Epithelial cell of prostate (primary cell): ENCODE data around the gene MINDY4.

Experiments used
- DNase-seq: peaks from one replicate; pipeline ENCODE4 v3.0.0-alpha.2; 2011; ENCODE audit warnings: low read depth, low spot score
- H3K27ac ChIP-seq: fragments of 450-650 bp; 2 replicates; pipeline ENCODE4 v1.5.1; 2017; ENCODE audit warnings: mild to moderate bottlenecking

Gene MINDY4

DNA sequence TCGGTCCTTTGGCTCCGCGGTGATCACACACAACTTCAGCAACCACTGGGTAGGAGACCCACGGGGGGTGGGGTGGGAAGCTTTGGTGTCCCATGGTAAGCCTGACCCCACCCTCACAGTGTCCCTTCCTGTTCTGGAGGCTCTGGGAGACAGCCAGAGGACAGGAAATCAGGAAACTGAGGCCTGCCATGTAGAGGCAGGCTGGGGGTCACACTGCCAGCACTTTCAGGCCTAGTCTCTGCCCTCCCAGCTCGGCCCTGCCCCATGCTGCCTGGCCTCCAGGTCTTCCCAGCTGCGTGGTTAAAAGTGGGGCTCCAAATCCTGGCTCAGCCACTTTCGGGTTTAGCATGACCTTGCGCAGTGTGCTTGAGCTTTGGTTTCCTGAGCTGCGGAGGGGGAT is 151.4 kb downstream of the MINDY4 start:
- DNase-seq, result no peak
- no peak overlapping the region for H3K27ac ChIP-seq

DNA sequence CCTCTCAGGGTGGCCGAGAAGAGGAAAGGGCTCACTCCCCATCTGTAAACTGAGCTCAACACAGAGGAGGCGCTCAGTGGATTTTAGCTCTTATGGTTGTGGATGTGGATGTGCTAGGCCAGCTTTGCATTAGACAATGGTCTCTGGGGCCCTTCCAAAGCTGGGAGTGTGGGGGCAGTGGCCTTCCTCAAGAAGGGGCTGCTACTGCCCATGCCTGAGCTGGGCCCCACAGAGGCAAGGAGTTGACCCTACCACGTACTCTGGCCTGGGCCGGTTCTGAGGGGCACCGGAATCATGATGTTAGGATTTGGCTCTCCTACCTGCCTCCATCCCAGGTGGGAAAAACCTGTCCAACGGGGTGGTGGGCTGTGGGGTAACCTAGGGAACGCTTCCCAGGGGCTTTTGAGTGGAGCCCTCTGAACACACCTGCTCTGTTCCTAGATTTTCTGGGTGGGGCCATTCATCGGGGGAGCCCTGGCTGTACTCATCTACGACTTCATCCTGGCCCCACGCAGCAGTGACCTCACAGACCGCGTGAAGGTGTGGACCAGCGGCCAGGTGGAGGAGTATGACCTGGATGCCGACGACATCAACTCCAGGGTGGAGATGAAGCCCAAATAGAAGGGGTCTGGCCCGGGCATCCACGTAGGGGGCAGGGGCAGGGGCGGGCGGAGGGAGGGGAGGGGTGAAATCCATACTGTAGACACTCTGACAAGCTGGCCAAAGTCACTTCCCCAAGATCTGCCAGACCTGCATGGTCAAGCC is 152.0 kb downstream of the MINDY4 start:
- no peak overlapping the region for H3K27ac ChIP-seq
- no peak for DNase-seq

DNA sequence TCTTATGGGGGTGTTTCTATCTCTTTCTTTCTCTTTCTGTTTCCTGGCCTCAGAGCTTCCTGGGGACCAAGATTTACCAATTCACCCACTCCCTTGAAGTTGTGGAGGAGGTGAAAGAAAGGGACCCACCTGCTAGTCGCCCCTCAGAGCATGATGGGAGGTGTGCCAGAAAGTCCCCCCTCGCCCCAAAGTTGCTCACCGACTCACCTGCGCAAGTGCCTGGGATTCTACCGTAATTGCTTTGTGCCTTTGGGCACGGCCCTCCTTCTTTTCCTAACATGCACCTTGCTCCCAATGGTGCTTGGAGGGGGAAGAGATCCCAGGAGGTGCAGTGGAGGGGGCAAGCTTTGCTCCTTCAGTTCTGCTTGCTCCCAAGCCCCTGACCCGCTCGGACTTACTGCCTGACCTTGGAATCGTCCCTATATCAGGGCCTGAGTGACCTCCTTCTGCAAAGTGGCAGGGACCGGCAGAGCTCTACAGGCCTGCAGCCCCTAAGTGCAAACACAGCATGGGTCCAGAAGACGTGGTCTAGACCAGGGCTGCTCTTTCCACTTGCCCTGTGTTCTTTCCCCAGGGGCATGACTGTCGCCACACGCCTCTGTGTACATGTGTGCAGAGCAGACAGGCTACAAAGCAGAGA is 152.7 kb downstream of the MINDY4 start:
- H3K27ac ChIP-seq, result no peak overlapping the region
- DNase-seq, result no peak

DNA sequence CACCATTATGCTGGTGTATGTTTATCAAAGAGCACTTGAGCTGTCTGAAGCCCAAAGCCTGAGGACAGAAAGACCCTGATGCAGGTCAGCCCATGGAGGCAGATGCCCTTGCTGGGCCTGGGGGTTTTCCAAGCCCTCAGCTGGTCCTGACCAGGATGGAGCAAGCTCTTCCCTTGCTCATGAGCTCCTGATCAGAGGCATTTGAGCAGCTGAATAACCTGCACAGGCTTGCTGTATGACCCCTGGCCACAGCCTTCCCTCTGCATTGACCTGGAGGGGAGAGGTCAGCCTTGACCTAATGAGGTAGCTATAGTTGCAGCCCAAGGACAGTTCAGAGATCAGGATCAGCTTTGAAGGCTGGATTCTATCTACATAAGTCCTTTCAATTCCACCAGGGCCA is 153.4 kb downstream of the MINDY4 start:
- no peak overlapping the region for H3K27ac ChIP-seq
- no peak for DNase-seq

DNA sequence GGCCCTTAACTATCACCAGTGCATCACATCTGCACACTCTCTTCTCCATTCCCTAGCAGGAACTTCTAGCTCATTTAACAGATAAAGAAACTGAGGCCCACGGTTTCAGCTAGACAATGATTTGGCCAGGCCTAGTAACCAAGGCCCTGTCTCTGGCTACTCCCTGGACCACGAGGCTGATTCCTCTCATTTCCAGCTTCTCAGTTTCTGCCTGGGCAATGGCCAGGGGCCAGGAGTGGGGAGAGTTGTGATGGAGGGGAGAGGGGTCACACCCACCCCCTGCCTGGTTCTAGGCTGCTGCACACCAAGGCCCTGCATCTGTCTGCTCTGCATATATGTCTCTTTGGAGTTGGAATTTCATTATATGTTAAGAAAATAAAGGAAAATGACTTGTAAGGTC is 153.9 kb downstream of the MINDY4 start:
- no peak overlapping the region for H3K27ac ChIP-seq

DNA sequence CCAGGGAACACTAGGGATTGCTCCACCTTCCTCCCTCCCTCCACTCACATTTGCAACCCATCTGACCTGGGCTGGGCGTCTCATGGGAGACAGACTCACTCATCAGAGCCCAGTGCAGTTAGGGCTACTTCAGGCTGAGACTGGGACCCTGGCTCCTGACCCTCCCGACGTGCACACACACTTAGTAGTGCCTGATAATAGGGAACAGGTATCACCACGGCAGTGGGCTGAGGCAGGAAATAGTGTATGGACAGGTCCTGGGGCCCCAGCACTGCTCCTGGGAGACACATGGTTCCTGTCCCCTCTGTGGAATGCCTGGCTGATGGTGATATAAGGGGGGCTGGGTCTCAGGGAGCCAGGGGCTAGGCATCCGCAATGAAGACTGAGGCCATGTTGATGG is 154.7 kb downstream of the MINDY4 start:
- no peak overlapping the region for H3K27ac ChIP-seq
- DNase-seq, result no peak

More for the DNA sequence above, 153.9 kb downstream of the MINDY4 start:
- no peak for DNase-seq

DNA sequence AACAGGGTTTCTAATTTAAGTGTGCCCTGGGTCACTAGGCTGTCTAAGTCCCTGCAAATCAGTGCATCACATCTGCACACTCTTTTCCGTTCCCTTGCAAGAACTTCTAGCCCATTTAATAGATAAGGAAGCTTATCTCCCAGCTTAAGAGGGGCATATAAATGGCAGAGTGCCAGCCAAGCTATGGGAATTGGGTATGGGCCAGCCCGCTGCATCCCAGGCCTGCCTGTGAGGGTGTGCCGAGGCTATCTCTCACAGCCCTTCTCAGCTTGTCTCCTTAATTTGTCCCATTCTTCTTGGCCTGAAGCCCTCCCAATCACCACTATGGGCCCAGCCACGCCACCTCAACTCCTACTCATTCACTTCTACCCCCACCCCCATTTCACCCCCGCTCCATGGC is 155.1 kb downstream of the MINDY4 start:
- no peak for DNase-seq
- H3K27ac ChIP-seq, result no peak overlapping the region

DNA sequence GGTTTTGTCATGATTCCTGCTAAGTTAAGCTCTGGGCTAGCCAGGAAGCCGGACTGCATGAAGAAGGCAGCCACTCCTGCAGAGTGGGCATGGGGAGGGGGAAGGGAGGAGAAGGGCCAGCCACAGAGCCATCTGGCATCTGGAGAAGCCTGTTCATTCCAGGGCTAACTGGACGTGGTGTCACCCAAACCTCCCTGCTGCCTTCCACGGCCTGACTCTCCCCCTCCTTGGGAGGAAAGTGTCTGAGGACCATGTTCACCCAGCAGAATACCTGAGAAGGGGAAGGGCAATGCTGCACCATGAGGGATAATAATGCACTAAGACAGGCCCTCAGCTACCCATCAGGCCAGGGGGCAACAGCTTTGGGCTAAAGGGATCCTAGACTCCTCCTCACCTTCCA is 155.8 kb downstream of the MINDY4 start:
- H3K27ac ChIP-seq, result no peak overlapping the region
- no peak for DNase-seq

DNA sequence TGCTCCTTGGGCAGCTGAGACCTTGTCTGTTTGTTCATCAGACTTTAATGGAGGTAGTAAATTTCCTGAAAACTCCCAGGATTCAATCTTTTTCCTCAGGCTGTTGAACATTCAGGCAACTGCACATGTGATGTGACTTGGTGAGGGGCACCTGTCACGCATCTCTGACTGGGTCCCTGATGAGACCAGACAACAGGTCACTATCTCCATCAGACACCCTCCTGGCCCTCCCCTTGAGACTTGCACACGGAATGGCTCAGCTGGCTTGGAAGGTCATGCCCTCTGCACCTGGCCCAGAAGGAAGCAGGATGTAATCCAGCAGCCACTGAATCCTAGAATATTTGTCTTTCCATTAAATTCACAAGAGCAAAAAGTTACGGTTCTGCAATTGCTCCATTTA is 156.3 kb downstream of the MINDY4 start:
- H3K27ac ChIP-seq, result no peak overlapping the region
- no peak for DNase-seq

DNA sequence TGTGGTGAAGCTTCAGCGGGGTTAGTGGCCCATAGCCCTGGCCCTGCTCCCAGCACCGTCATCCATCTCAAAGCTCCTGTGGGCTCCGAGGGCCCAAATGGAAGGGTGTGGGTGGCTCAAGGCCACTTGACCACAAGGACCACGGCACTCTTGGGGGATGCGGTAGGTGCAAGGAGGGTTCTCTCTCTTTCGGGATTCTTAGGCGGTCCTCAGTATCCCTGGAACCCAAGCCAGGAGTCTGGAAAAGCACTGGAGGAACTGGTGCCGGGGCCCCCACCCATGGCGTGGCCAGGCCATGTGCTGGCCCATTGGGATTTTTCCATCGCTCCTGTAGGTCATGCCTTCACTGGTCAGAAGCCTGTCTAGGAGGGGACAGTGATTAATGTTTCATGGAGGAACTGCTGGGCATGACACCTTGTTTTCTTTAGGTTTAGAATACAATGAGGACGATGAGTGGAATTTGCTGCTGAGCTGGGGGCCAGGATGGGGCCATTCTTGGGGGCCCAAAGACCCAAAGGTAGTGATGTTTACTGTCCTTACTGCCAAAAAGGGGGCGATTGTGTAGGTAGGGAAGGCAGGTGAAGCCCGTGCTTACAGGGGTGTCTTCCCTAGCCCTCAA is 157.1 kb downstream of the MINDY4 start:
- DNase-seq, result no peak
- no peak overlapping the region for H3K27ac ChIP-seq

DNA sequence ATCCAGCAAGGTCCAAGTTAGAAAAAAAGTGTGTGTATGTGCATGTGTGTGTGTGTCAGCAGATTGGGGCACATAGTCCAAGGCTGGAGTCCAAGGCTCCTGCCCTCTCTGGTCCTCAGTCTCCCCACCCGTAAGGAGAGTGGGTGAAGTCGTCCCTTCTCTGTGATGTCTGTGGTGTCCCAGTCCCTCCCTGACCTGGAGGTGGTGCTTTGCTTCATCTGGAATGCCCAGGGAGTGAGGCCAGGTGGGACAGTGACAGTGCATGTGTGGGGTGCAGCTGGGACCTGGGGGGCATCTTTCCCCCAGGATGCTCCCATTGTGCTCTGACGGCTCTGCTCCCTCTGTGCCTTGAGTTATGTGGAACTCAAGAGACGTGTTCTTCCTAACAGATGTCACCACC is 158.5 kb downstream of the MINDY4 start:
- no peak overlapping the region for H3K27ac ChIP-seq
- DNase-seq, result no peak

DNA sequence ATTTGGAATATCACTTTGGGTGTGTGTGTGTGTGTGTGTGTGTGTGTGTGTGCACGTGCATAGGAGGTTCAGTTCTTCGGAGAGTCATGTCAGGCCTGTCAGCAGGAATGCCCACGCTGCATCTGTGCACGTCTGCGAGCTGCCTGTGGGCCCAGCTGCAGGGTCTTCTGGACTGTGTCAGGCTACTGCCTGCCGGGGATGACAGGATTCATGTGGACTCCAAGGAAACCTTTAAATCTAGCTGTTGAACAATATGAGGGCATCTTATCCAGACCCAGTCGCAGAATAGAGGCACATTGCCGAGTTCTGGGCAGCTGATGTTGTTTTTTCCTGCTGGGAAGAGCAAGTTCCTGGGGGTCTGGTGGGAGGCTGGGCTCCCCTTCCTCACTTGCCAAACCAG is 159.4 kb downstream of the MINDY4 start:
- no peak for DNase-seq
- no peak overlapping the region for H3K27ac ChIP-seq

DNA sequence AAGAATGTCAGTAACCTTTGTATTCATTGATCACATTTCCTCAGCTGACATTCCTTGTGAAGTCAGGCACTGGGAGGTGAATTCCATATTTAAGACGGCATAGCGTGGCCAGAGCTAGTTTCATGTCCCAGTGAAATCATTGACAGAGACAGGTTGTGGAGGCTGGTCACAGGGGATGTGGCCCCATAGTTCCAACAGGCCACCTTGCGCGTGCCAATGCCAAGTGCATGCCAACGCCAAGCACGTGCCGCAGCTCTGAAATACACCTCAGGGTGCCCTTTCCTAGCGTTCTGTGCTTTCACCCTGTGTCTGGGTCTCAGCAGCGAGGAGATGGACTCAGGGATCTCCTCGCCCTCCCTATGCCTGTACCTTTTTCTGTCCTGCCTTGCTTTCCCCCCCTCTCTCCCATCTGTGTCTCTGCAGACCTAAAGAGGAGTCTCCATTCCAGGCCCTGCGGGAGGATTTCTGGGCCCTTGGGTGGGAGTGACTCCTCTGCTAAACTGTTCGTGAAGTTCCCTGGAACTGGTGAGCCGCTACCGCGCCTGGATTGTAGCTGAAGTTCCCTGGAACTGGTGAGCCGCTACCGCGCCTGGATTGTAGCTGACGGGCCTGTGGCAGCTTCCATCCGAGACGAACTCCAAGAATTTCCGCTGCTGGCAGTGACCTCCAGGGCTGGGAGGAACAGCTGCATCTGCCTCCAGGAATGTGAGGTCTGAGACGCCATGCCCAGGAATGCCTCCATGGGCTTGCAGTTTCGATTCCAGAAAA is 160.1 kb downstream of the MINDY4 start:
- no peak overlapping the region for H3K27ac ChIP-seq
- no peak for DNase-seq

DNA sequence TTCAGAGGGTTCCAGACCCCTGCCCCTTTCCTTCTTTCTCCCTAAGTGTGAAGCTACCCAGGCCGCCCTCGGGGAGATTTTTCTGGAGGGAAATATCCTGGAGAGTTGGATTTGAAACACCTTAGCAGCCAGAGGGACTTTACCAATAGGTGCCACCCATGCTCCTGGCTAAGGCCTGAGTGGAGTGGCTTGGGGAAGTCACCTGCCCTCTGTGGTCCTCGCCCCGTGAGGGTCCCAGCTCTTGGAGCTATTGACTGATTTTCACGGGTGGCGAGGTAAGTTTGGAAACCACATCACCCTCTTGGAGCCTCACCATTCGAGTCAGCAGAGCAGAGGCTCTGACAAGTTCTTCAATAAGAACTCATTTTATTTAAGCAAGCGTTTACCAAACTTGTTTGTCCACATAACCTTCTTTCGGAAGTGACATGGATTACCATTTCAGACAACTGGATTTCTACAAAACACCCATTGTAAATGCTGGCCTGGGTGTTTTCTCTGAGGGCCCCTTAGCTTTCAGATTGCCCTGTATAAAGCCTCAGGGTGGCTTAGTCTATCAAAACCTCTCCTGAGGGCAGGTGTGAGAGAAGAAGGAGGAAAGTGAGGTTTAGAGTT is 160.8 kb downstream of the MINDY4 start:
- H3K27ac ChIP-seq, result no peak overlapping the region
- no peak for DNase-seq

DNA sequence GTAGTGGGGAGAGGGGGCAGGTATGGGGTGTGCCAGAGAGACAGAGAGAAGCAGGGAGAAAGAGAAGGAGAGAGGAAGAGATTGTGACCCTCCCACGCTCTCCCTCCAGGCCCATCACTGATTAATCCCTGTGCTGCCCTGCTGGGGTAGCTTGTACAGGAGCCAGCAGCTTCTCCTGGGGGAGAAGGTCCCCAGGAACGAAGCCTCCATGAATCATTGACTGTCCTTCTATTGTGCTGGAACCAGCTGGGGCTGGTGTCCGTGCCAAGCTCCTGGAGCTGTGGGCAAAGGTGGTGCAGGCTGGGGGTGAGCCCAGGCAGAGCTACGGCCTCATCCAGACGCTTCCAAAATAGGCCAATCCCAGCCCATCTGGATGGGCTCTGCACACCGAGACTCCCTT is 161.3 kb downstream of the MINDY4 start:
- H3K27ac ChIP-seq, result no peak overlapping the region
- DNase-seq, result no peak

DNA sequence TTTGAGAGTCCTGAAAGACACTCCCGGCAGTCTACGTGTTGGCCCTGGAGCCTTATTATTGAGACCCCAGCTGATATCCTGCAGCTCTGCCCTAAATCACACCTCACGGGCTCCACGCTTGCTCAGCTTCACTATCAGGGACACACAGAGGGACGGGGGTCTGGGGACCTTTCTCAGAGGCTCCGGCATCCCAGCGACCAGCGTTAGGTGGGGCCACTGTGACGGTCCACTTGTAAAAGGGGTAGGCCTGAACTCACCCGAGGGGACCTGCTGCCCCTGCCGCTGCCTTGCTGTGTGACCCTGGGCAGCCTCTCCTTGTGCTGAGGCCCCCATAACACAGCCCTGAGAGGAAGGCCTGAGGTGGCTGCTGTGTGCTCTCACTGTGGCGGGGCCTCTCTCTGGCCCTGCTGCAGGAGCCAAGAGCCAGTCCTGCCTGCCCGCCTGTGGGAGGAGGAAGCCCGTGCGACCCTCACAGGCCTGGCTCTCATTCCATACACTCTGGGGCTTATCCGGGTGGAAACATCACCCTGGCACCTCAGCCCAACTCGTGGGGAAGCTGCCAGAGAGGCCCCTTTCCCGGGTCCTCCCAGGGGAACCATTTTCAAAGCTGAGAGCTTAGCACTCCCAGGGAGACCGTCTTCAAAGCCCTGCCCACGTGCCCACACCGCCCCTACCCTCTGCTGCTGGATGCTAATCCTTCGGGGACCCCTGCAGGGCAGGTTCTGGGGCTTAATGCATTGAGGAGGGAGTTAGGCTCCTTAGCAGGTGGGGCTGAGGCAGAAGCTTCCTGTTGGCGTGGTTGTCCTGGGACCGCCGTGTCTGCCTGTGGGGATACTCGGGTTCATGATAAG is 162.1 kb downstream of the MINDY4 start:
- no peak overlapping the region for H3K27ac ChIP-seq
- no peak for DNase-seq

DNA sequence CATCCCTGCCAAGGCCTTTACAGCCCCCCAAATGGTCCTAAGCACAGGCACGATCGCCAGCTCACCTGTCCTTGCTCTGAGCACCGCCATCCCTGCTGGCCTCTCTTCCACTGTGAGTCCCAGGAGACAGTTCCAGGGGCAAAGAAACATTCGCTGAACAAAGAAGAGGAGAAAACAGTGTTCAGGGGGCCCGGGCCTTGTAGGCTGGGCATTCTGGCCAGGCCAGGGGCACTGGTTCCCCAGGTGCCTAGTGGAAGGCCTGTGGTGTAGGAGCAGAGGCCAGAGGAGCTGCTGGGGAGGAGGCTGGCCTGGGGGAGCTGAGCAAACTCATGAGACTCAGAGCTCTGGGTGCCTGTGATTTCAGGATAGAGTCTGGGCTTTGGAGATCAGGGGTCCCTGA is 163.0 kb downstream of the MINDY4 start:
- no peak for DNase-seq
- no peak overlapping the region for H3K27ac ChIP-seq

DNA sequence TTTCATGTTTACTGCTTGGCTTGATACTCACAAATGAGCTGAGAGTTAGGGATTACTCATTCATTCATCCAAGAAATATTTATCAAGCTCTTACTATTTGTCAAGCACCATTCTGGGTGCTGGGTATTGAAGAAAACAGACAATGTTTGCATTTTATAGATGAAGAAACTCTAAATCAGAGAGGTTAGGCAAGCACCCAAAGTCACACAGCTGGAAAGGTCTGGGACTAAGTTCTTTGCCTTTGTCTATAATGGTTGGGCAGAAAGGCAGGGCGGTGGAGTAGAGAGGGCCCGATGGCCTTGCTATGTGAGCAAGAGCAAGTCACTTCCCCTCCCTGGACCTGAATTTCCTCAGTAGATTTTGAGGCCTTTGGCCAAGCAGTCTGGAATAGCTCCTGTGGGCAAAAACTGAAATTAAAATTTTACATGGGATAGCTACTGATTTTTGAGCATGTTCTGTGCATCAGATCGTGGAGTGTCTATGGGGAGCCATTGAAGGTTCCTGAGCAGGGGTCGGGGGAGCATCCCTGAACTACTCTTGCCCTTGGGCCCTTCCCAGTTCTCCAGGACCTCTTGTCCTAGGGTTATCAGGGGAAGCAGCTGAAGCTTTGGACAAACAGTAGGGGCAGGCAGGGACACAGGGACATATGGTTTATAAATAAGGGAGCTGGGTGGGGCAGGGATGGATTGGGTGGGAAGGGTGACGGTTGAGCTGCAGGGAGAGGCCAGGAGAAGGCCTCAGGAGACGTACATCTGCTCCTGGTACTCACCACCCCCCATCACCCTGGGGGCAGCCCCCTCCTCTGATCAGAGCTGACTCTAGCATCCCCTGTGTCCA is 163.7 kb downstream of the MINDY4 start:
- no peak for DNase-seq

DNA sequence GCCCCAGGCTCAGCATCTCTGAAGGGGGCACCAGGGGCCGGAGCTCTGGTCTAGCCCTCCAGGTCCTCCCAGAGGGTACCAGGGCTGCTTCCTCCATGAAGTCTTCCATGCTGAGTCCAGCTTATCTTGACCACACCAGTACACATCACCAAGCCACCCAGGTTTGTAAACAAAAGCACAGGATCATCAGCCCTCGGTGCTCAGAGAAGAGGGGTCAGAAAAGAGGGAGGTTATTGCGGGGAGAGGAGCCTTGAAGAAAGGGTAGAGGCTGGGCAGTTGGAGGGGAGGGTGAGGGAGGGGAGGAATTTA is 164.3 kb downstream of the MINDY4 start:
- DNase-seq, result no peak
- H3K27ac ChIP-seq, result no peak overlapping the region

More for the DNA sequence above, 163.7 kb downstream of the MINDY4 start:
- H3K27ac ChIP-seq, result no peak overlapping the region
